ENCODE results near the gene PLSCR1. TPM values are rescaled to one million over a fixed set of nuclear protein-coding genes. Genes with fewer than 3 reads are reported as not detected.

PLSCR1 gene, protein sequence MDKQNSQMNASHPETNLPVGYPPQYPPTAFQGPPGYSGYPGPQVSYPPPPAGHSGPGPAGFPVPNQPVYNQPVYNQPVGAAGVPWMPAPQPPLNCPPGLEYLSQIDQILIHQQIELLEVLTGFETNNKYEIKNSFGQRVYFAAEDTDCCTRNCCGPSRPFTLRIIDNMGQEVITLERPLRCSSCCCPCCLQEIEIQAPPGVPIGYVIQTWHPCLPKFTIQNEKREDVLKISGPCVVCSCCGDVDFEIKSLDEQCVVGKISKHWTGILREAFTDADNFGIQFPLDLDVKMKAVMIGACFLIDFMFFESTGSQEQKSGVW
- total RNA-seq: 84.5 and 86.9 TPM in 2 replicates
- long read RNA-seq, transcript PLSCR1-214 (8 exons, 1,443 nt): minor isoform, 17 of 235 reads
- long read RNA-seq, transcript PLSCR1-202 (8 exons, 996 nt): minor isoform, 14 of 235 reads
- long read RNA-seq, transcript PLSCR1-201 (9 exons, 2,233 nt): major isoform, 164 of 235 reads
- long read RNA-seq, partial matches to known transcripts: 12 of 235 reads
- long read RNA-seq, other reads (novel, unspliced or antisense): 23 of 235 reads

DNA sequence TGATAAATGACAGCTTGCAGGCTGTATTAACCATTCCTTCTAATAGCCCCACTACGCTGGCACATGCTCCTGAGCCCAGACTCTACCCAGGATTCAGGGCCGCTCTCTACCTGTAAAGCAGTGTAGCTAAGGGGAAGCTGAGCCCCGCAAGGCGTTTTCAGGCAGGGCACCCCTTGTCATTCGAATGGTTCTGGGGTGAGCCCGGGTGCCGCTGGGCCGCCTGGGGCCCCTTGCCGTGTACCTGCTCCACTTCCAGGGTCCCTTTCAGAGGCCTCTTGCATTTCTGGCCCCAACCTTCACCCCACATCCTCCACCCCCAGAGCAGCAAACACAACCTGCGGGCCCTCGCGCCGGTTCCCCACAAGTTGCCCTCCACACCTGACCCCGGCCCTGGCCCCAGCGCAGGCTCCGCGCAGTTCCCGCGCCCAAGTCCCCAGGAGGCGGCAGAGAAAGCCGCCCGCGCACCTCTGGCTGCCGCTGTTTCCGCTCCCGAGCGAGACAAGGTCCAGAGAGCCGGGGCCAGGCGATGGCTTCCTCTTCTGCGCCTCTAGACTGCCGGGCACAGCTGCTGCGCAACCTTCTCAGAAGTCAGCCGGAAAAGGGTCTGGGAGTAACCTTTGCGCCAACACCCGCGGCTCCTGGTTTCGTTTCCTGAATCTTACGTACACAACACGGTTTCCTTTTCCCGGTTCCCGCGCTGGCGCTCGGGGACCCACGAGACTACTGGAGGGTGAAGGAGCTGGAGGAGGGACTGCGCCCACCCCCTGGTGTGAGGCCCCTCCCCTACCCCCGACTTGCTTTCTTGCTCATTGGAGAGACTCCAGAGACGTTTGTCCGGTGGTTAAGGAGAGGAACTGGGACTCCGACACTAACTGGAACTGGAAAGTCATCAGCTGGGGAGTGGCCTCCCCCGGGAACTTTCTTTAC is at the start of gene PLSCR1:
Gene PLSCR1, minus strand, starts transcription at position 606 of the 927 bp plus-strand sequence. CDS start 8,055 bp downstream, outside the sequence.
- H3K27me3 Mint-ChIP-seq: no peaks in the 10 kb centered on the region
- TF ChIP-seq, protein P1, sequence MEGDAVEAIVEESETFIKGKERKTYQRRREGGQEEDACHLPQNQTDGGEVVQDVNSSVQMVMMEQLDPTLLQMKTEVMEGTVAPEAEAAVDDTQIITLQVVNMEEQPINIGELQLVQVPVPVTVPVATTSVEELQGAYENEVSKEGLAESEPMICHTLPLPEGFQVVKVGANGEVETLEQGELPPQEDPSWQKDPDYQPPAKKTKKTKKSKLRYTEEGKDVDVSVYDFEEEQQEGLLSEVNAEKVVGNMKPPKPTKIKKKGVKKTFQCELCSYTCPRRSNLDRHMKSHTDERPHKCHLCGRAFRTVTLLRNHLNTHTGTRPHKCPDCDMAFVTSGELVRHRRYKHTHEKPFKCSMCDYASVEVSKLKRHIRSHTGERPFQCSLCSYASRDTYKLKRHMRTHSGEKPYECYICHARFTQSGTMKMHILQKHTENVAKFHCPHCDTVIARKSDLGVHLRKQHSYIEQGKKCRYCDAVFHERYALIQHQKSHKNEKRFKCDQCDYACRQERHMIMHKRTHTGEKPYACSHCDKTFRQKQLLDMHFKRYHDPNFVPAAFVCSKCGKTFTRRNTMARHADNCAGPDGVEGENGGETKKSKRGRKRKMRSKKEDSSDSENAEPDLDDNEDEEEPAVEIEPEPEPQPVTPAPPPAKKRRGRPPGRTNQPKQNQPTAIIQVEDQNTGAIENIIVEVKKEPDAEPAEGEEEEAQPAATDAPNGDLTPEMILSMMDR (IDR thresholded peaks at IDR 0.05; ENCODE audit: unreplicated experiment): no peak
- H3K36me3 Mint-ChIP-seq (ENCODE audit: insufficient read depth): peaks cover 17% of the 10 kb centered on the region
- peak; percentile 65 for DNase-seq (ENCODE audit: low spot score, unreplicated experiment)
- H3K4me1 Mint-ChIP-seq (ENCODE audit: low read depth): peaks cover 27% of the 10 kb centered on the region
- peaks cover 1% of the 10 kb centered on the region for H3K9me3 Mint-ChIP-seq (ENCODE audit: low read depth)
- peak within 1 kb of the TSS; percentile 83 for H3K4me3 Mint-ChIP-seq (ENCODE audit: low read depth)
- peak within 1 kb of the TSS; percentile 96 for H3K27ac Mint-ChIP-seq

DNA sequence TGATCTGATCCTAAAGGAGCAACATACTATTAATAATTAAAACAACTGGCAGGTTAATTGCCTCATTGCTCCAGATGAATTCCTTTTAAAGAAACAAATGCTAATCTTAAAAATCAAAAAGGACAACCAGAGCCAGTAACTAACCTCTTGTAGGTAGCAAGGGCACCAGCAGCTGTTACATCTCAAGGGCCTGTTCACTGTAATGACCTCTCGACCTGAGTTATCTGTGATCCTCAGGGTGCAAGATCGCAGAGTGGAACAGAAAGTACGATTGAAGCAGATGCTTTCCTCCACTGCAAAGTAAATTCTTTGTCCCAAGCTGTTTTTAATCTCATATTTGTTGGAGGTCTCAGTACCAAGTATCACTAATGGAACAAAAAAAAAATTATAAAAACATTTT is 49.4 kb upstream of the PLSCR1 start:
- Mint-ChIP-seq H3K27ac (no peak overlapping the region), H3K36me3 (ENCODE audit: insufficient read depth) (no peaks in the 10 kb centered on the region), H3K4me3 (ENCODE audit: low read depth) (no peak overlapping the region), H3K9me3 (ENCODE audit: low read depth) (no peaks in the 10 kb centered on the region), H3K27me3 (no peaks in the 10 kb centered on the region), H3K4me1 (ENCODE audit: low read depth) (peaks cover 3% of the 10 kb centered on the region)
- TF ChIP-seq, protein P1 (IDR thresholded peaks at IDR 0.05; ENCODE audit: unreplicated experiment): no peak
- DNase-seq (ENCODE audit: low spot score, unreplicated experiment): no peak

DNA sequence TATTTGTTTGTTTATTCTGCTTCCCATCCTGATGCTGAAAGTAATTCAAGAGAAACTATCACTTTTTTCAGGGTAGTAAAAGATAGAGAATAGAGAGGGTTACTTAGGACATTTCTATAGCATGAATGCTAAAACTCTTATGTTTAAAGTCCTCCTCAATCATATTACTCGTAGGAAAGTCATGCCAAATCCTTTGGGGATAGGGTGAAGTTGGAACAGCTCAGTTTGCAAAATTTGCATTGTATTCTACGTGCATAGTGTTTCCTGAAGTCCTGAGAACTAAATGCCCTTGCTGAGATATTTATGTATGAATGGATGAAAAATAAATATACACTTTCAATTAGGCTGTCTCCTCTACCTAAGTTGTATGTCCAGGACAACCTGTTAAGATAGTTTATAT is 46.1 kb upstream of the PLSCR1 start:
- Mint-ChIP-seq H3K36me3 (ENCODE audit: insufficient read depth) (no peaks in the 10 kb centered on the region), H3K27ac (no peak overlapping the region), H3K4me3 (ENCODE audit: low read depth) (no peak overlapping the region), H3K27me3 (no peaks in the 10 kb centered on the region), H3K4me1 (ENCODE audit: low read depth) (peaks cover 3% of the 10 kb centered on the region), H3K9me3 (ENCODE audit: low read depth) (no peaks in the 10 kb centered on the region)
- TF ChIP-seq, protein P1 (IDR thresholded peaks at IDR 0.05; ENCODE audit: unreplicated experiment): no peak
- DNase-seq (ENCODE audit: low spot score, unreplicated experiment): no peak

DNA sequence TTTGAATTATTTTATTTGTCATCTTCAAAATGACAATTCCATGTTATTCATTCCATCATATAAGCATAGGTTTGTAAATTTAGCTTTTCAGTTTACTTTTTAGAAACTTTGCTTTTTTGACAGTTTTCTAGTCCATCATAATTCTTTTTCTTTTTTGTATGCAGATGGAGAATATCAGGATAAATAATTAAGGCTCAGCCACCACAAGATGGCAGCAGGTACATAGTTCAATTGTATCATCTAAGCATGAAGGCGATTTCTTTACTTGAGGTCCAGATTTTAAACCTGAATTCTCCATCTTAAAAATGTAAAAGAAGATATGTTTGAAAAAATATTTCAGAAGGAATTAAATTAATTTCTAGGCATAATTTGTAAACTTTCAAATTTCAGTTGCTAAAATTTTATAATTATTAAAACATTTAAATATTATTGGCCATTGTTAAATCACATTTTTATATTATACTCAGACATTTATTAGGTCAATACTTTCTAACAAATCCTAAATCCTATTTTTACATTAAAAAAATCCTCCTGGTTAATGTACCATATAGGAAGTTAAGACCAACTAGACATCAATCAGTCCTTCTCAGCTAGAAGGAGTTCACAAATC is 45.6 kb upstream of the PLSCR1 start:
- Mint-ChIP-seq H3K4me3 (ENCODE audit: low read depth) (no peak overlapping the region), H3K4me1 (ENCODE audit: low read depth) (peaks cover 6% of the 10 kb centered on the region), H3K36me3 (ENCODE audit: insufficient read depth) (no peaks in the 10 kb centered on the region), H3K27ac (no peak overlapping the region), H3K27me3 (no peaks in the 10 kb centered on the region), H3K9me3 (ENCODE audit: low read depth) (no peaks in the 10 kb centered on the region)
- DNase-seq (ENCODE audit: low spot score, unreplicated experiment): no peak
- TF ChIP-seq, protein P1 (IDR thresholded peaks at IDR 0.05; ENCODE audit: unreplicated experiment): peak; percentile 70

All from progenitor cell of endocrine pancreas (in vitro differentiated cells).